ENCODE data around the gene PWP1. TPM values are rescaled to one million over a fixed set of nuclear protein-coding genes. Genes with fewer than 3 reads are reported as not detected.

The PWP1 gene
- total RNA-seq, 1 experiment from 2014 or later: 49.7 TPM

DNA sequence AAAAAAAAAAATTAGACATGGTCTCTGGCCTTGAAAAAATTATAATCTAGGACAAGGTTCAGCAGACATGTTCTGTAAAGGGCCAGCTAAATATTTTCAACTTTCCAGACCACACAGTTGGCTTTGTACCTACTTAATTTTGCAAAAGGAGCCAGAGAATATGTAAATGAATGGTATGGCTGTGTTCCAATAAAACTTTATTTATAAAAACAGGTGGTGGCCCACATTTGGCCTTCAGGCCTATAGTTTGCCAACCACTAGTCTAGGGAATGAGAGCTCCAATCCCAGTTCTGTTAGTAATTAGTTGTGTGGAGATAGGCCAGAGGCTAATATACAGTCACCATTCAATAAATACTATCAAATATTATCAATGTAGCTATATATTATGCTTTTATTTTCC, 29.3 kb upstream of the PWP1 start:
- CTCF ChIA-PET: interaction anchor here (0.8 to 2.3 kb wide), 4 partner anchors 16 to 551 kb away, joined by 3 to 7 read pairs (median 4); no protein-coding TSS in a partner anchor

DNA sequence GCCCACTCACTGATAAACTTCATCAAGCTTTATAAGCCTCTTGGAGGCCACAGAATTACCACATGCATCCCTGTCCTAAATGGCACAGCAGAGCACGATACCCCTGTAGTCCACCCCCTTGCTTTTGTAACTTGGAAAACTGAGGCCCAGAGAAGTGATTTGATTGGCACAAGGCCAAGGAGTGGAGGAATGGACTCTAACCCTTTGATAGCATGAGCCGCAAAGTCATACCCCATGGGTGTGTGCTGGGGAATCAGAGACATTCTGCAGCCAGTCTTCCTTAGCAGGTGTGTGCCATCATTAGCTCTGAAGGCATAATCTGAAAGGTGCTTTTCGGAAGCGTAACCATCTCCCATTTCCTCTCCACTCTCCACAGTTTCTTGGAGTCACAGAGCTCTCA, 28.5 kb upstream of the PWP1 start:
- intact Hi-C loops (cut with micrococcal nuclease): no loop called here
- no peak for DNase-seq (ENCODE audit: unreplicated experiment)
- POLR2A ChIA-PET: interaction anchor here (0.6 to 0.9 kb wide), 2 partner anchors 19 to 206 kb away, joined by 3 read pairs; no protein-coding TSS in a partner anchor
- CTCF ChIA-PET: interaction anchor here (0.7 to 2.3 kb wide), 3 partner anchors 8 to 722 kb away, joined by 3 to 7 read pairs (median 3); no protein-coding TSS in a partner anchor
- Mint-ChIP-seq H3K27ac (ENCODE audit: low read depth, unreplicated experiment) (no peak overlapping the region), H3K27me3 (ENCODE audit: insufficient read depth, unreplicated experiment) (no peaks in the 10 kb centered on the region), H3K4me1 (ENCODE audit: insufficient read depth, unreplicated experiment) (no peaks in the 10 kb centered on the region), H3K36me3 (ENCODE audit: insufficient read depth, unreplicated experiment) (peaks cover 11% of the 10 kb centered on the region), H3K4me3 (ENCODE audit: unreplicated experiment) (no peak overlapping the region), H3K9me3 (ENCODE audit: unreplicated experiment) (no peaks in the 10 kb centered on the region)
- BruUV-seq (replicated peaks): no TSS peak
- TF ChIP-seq, protein P1, sequence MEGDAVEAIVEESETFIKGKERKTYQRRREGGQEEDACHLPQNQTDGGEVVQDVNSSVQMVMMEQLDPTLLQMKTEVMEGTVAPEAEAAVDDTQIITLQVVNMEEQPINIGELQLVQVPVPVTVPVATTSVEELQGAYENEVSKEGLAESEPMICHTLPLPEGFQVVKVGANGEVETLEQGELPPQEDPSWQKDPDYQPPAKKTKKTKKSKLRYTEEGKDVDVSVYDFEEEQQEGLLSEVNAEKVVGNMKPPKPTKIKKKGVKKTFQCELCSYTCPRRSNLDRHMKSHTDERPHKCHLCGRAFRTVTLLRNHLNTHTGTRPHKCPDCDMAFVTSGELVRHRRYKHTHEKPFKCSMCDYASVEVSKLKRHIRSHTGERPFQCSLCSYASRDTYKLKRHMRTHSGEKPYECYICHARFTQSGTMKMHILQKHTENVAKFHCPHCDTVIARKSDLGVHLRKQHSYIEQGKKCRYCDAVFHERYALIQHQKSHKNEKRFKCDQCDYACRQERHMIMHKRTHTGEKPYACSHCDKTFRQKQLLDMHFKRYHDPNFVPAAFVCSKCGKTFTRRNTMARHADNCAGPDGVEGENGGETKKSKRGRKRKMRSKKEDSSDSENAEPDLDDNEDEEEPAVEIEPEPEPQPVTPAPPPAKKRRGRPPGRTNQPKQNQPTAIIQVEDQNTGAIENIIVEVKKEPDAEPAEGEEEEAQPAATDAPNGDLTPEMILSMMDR (IDR thresholded peaks at IDR 0.05; ENCODE audit: unreplicated experiment): no peak

More for the DNA sequence above, 29.3 kb upstream of the PWP1 start:
- Mint-ChIP-seq H3K27me3 (ENCODE audit: insufficient read depth, unreplicated experiment) (no peaks in the 10 kb centered on the region), H3K36me3 (ENCODE audit: insufficient read depth, unreplicated experiment) (peaks cover 11% of the 10 kb centered on the region), H3K9me3 (ENCODE audit: unreplicated experiment) (no peaks in the 10 kb centered on the region), H3K4me3 (ENCODE audit: unreplicated experiment) (no peak overlapping the region), H3K4me1 (ENCODE audit: insufficient read depth, unreplicated experiment) (no peaks in the 10 kb centered on the region), H3K27ac (ENCODE audit: low read depth, unreplicated experiment) (no peak overlapping the region)
- POLR2A ChIA-PET: interaction anchor here (0.6 to 0.9 kb wide), 2 partner anchors 18 to 207 kb away, joined by 3 read pairs; no protein-coding TSS in a partner anchor
- intact Hi-C loops (cut with micrococcal nuclease): no loop called here
- TF ChIP-seq, protein P1 (IDR thresholded peaks at IDR 0.05; ENCODE audit: unreplicated experiment): no peak
- DNase-seq (ENCODE audit: unreplicated experiment): no peak
- BruUV-seq (replicated peaks): no TSS peak

DNA sequence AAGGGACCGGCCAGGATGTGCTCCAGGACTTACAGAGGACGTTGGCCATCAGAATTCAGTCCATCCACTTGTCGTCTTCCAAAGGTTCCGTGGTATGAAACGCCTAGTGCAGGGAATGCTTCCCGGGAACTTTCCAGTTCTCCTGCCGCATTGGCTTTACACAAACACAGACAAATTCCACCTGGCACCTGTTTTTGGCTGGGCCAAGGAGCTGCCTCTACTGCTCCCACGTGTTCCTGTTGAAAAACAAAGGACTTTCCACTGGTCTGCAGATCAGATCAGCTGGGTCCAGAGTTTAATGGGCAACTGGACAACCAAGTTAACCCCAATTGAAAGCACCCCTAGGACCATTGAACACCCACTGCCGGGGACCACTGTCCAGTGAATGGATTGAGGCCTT, 28.0 kb upstream of the PWP1 start:
- Mint-ChIP-seq H3K9me3 (ENCODE audit: unreplicated experiment) (no peaks in the 10 kb centered on the region), H3K27ac (ENCODE audit: low read depth, unreplicated experiment) (no peak overlapping the region), H3K4me3 (ENCODE audit: unreplicated experiment) (no peak overlapping the region), H3K36me3 (ENCODE audit: insufficient read depth, unreplicated experiment) (peaks cover 8% of the 10 kb centered on the region), H3K4me1 (ENCODE audit: insufficient read depth, unreplicated experiment) (no peaks in the 10 kb centered on the region), H3K27me3 (ENCODE audit: insufficient read depth, unreplicated experiment) (no peaks in the 10 kb centered on the region)
- TF ChIP-seq, protein P1 (IDR thresholded peaks at IDR 0.05; ENCODE audit: unreplicated experiment): no peak
- no peak for DNase-seq (ENCODE audit: unreplicated experiment)
- intact Hi-C loops (cut with micrococcal nuclease): no loop called here
- ChIA-PET POLR2A (no interaction called here), CTCF (interaction anchor here (1.0 to 2.3 kb wide), 2 partner anchors 9 to 15 kb away, joined by 3 to 7 read pairs; no protein-coding TSS in a partner anchor)
- no TSS peak for BruUV-seq (replicated peaks)

DNA sequence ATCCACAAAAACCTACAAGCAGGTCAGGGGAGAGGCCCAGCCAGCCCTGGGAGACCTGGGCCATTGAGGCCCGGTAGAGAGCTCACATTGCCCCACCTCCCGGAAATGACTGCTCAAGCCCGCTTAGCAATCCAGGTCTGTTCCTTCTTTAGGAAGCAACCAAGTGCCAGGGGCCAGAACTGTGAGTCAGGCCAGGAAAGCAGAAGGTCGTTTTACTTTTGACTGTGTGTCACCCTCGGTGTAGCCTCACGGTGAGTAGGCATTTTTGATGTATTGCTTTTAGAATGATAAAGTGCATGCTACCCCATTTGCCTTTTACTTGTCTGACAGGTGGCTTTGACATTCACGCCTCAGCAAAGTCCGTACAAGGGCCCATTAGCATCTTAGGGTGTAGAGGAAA, 25.4 kb upstream of the PWP1 start:
- POLR2A ChIA-PET: no interaction called here
- H3K27me3 Mint-ChIP-seq (ENCODE audit: insufficient read depth, unreplicated experiment): no peaks in the 10 kb centered on the region

More for the DNA sequence above, 25.4 kb upstream of the PWP1 start:
- CTCF ChIA-PET: no interaction called here
- TF ChIP-seq, protein P1 (IDR thresholded peaks at IDR 0.05; ENCODE audit: unreplicated experiment): no peak
- Mint-ChIP-seq H3K9me3 (ENCODE audit: unreplicated experiment) (no peaks in the 10 kb centered on the region), H3K36me3 (ENCODE audit: insufficient read depth, unreplicated experiment) (no peaks in the 10 kb centered on the region), H3K4me1 (ENCODE audit: insufficient read depth, unreplicated experiment) (no peaks in the 10 kb centered on the region), H3K27ac (ENCODE audit: low read depth, unreplicated experiment) (no peak overlapping the region), H3K4me3 (ENCODE audit: unreplicated experiment) (no peak overlapping the region)
- intact Hi-C loops (cut with micrococcal nuclease): no loop called here
- DNase-seq (ENCODE audit: unreplicated experiment): peak; percentile 47
- BruUV-seq (replicated peaks): no TSS peak

Measured in MCF 10A (cell line).